Measurements from ENCODE around the gene URB1. TPM values are rescaled to one million over a fixed set of nuclear protein-coding genes. Genes with fewer than 3 reads are reported as not detected.

The URB1 gene
- total and polyA plus RNA-seq, 2 experiments from 2014 or later: 3.4 to 10.1 TPM

DNA sequence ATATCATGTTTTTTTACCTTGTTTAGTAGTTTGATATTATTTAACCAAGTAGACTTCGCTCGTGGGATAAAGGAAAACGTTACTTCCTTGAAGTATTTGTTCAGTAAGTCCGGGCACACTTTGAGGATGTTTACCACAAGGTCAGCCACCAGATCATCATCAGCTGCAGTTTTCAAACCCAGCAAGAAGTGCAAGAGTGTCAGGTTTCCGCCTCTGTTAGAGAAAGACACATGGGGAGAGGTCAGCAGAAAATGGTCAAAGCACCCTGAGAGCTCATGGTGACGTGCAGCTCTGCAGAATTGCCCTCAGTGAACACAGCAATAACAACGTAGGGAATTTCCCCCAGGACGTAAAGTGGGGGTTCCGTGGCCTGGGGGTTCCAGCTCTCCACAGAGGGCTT lies 24.4 kb downstream of the URB1 start:
- H3K79me2 ChIP-seq: no peaks in the 10 kb centered on the region
- TF ChIP-seq, protein P1, sequence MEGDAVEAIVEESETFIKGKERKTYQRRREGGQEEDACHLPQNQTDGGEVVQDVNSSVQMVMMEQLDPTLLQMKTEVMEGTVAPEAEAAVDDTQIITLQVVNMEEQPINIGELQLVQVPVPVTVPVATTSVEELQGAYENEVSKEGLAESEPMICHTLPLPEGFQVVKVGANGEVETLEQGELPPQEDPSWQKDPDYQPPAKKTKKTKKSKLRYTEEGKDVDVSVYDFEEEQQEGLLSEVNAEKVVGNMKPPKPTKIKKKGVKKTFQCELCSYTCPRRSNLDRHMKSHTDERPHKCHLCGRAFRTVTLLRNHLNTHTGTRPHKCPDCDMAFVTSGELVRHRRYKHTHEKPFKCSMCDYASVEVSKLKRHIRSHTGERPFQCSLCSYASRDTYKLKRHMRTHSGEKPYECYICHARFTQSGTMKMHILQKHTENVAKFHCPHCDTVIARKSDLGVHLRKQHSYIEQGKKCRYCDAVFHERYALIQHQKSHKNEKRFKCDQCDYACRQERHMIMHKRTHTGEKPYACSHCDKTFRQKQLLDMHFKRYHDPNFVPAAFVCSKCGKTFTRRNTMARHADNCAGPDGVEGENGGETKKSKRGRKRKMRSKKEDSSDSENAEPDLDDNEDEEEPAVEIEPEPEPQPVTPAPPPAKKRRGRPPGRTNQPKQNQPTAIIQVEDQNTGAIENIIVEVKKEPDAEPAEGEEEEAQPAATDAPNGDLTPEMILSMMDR (IDR thresholded peaks at IDR 0.05; ENCODE audit: poor library complexity): no peak
- no peak for TF ChIP-seq EZH2phosphoT487 (IDR thresholded peaks at IDR 0.05; ENCODE audit: low read depth, severe bottlenecking, unreplicated experiment)
- TF ChIP-seq EZH2 (IDR thresholded peaks at IDR 0.05; ENCODE audit: borderline replicate concordance): no peak
- no peaks in the 10 kb centered on the region for H4K20me1 ChIP-seq (ENCODE audit: insufficient read depth, poor library complexity, severe bottlenecking)
- H3K36me3 ChIP-seq (replicated peaks; ENCODE audit: insufficient read depth, low read depth): peaks cover 3% of the 10 kb centered on the region
- no peak overlapping the region for H3K27ac ChIP-seq
- WGBS (ENCODE audit: low lambda C conversion rate, missing lambda C conversion rate): 79% methylated on average over 9 of the region's 9 CpGs
- H3K4me2 ChIP-seq: no peak overlapping the region
- H3K4me3 ChIP-seq: no peak overlapping the region
- DNase-seq (ENCODE audit: low spot score): no peak
- H3K9me2 ChIP-seq (replicated peaks; ENCODE audit: insufficient read depth): no peaks in the 10 kb centered on the region
- H3K27me3 ChIP-seq: no peaks in the 10 kb centered on the region
- H2AFZ ChIP-seq: no peak overlapping the region
- no peaks in the 10 kb centered on the region for H3K4me1 ChIP-seq (ENCODE audit: insufficient read depth)
- H3K9me3 ChIP-seq (ENCODE audit: low read depth): no peaks in the 10 kb centered on the region

DNA sequence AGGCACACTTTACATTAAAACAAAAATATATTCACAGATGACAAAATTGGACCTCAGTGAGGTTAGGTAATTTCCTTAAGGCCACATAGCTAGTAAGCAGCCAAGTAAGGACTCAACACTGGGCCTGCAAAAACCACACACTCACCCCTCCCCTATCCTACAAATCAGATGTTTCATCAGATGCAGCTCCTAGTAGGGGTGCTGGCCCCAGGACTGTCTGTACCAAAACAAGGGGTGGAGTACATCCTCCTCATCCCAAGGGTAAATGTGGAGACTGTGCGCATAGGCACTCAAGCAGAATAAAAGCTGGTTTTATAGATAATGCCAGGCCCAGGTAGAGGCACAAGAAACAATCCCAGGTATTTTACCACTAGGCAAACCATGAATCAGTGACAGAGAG lies 25.7 kb downstream of the URB1 start:
- H3K4me3 ChIP-seq: no peak overlapping the region
- H3K9me2 ChIP-seq (replicated peaks; ENCODE audit: insufficient read depth): no peaks in the 10 kb centered on the region
- no peaks in the 10 kb centered on the region for H3K9me3 ChIP-seq (ENCODE audit: low read depth)
- H3K36me3 ChIP-seq (replicated peaks; ENCODE audit: insufficient read depth, low read depth): peaks cover 3% of the 10 kb centered on the region
- H4K20me1 ChIP-seq (ENCODE audit: insufficient read depth, poor library complexity, severe bottlenecking): no peaks in the 10 kb centered on the region
- no peak overlapping the region for H3K27ac ChIP-seq
- no peaks in the 10 kb centered on the region for H3K27me3 ChIP-seq
- H3K4me2 ChIP-seq: no peak overlapping the region
- WGBS (ENCODE audit: low lambda C conversion rate, missing lambda C conversion rate): 100% methylated on average over 1 of the region's 1 CpG
- no peak overlapping the region for H2AFZ ChIP-seq
- no peaks in the 10 kb centered on the region for H3K4me1 ChIP-seq (ENCODE audit: insufficient read depth)
- TF ChIP-seq EZH2phosphoT487 (IDR thresholded peaks at IDR 0.05; ENCODE audit: low read depth, severe bottlenecking, unreplicated experiment): no peak
- TF ChIP-seq, protein P1 (IDR thresholded peaks at IDR 0.05; ENCODE audit: poor library complexity): no peak
- no peak for DNase-seq (ENCODE audit: low spot score)
- no peaks in the 10 kb centered on the region for H3K79me2 ChIP-seq

DNA sequence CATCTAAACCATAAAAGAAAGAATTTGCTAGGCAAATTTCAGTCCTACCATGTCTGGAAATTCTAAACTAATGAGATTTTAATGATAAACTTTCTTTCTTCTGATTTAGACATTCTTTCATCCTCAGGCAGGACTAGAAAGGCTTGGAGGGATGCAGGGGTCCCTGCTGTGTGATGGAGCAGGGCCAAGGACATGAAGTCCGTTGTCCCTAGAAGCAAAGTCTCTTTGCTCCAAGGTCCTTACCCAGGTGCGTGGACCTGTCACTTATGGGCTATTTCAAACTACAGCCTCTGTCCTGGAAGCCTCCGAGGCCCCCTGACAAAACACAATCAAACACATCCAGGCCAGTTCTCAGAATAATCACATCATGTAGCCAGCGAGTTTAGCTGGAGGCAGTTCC lies 26.6 kb downstream of the URB1 start:
- Histone ChIP-seq H2AFZ (no peak overlapping the region), H3K36me3 (replicated peaks; ENCODE audit: insufficient read depth, low read depth) (peaks cover 3% of the 10 kb centered on the region), H4K20me1 (ENCODE audit: insufficient read depth, poor library complexity, severe bottlenecking) (no peaks in the 10 kb centered on the region), H3K4me1 (ENCODE audit: insufficient read depth) (no peaks in the 10 kb centered on the region), H3K9me3 (ENCODE audit: low read depth) (no peaks in the 10 kb centered on the region), H3K4me2 (no peak overlapping the region), H3K9me2 (replicated peaks; ENCODE audit: insufficient read depth) (no peaks in the 10 kb centered on the region), H3K27ac (no peak overlapping the region), H3K79me2 (no peaks in the 10 kb centered on the region), H3K4me3 (no peak overlapping the region), H3K27me3 (no peaks in the 10 kb centered on the region)
- WGBS (ENCODE audit: low lambda C conversion rate, missing lambda C conversion rate): 96% methylated on average over 4 of the region's 4 CpGs
- no peak for DNase-seq (ENCODE audit: low spot score)
- TF ChIP-seq, protein P1 (IDR thresholded peaks at IDR 0.05; ENCODE audit: poor library complexity): no peak
- TF ChIP-seq EZH2 (IDR thresholded peaks at IDR 0.05; ENCODE audit: borderline replicate concordance) (no peak), EZH2phosphoT487 (IDR thresholded peaks at IDR 0.05; ENCODE audit: low read depth, severe bottlenecking, unreplicated experiment) (no peak)

DNA sequence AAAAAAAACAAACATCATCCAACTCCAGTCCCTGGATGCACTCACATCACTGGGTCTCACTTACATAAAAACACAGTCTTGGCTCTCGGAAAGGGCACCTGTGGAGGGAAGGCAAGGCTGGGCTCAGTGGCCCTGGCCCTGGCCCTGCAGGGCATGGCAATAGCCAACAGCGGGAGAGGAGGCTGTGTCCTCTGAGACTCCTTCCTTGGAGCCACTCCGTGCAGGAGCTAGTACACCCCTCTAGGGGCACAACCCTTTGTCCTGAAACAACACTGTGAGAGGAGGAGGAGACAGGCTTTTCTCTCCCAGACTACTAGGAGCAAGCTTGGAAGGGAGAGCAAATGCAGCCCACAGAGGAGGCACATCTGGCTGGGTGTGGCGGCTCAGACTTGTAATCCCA lies 28.0 kb downstream of the URB1 start:
- Histone ChIP-seq H3K9me2 (replicated peaks; ENCODE audit: insufficient read depth) (no peaks in the 10 kb centered on the region), H3K9me3 (ENCODE audit: low read depth) (no peaks in the 10 kb centered on the region), H2AFZ (no peak overlapping the region), H3K36me3 (replicated peaks; ENCODE audit: insufficient read depth, low read depth) (peaks cover 3% of the 10 kb centered on the region), H3K27me3 (no peaks in the 10 kb centered on the region), H3K4me1 (ENCODE audit: insufficient read depth) (no peaks in the 10 kb centered on the region), H4K20me1 (ENCODE audit: insufficient read depth, poor library complexity, severe bottlenecking) (no peaks in the 10 kb centered on the region), H3K27ac (peak overlapping the region; percentile 75), H3K79me2 (no peaks in the 10 kb centered on the region), H3K4me2 (no peak overlapping the region), H3K4me3 (no peak overlapping the region)
- 89% methylated on average over 4 of the region's 4 CpGs for WGBS (ENCODE audit: low lambda C conversion rate, missing lambda C conversion rate)
- no peak for DNase-seq (ENCODE audit: low spot score)
- TF ChIP-seq EZH2phosphoT487 (IDR thresholded peaks at IDR 0.05; ENCODE audit: low read depth, severe bottlenecking, unreplicated experiment): no peak
- TF ChIP-seq, protein P1 (IDR thresholded peaks at IDR 0.05; ENCODE audit: poor library complexity): no peak
- no peak for TF ChIP-seq EZH2 (IDR thresholded peaks at IDR 0.05; ENCODE audit: borderline replicate concordance)

Measured in hepatocyte (in vitro differentiated cells).